ENCODE data around the gene ESYT1. TPM values are rescaled to one million over a fixed set of nuclear protein-coding genes. Genes with fewer than 3 reads are reported as not detected.

ESYT1 gene
- total RNA-seq, 1 experiment from 2014 or later, result 173 TPM

DNA sequence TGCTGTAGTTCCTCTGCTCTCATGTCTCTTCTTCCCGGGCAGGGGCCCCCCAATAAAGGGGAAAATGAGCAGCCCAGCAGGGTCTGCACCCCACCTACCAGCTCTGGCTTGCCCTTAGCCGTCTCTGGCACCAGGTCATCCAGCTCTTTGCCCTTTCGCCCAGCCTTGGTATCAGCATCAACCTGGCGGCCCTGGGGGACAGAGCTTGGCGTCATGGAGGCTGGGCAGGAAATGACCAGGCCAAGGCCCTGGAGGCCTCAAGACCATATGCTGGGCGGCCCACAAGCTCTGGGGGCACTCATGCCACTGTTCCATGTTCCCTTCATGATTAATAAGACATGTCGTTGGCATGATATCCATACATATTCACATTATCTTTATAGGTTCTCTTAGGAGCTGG, 44.8 kb downstream of the ESYT1 start:
- DNase-seq (ENCODE audit: low read depth), result no peak

DNA sequence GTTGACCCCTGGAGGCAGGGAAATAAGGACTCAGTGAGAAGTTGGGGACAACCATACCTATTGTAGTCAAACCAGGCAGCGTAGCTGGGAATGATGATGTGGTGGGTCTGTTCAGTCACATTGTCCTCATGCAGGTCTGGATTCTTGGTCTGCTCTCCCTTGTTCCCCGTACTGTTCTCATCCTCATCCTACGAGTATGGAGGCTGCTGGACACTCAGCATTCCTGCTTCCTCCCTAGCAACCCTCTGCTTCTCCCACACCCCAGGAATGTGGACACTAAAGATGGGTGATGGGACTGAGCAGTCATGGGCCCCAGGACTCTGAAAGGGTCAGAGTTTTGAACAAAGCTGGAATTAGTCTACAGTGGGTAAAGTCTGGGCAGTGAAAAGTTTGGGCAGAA, 50.3 kb downstream of the ESYT1 start:
- DNase-seq (ENCODE audit: low read depth), result no peak

DNA sequence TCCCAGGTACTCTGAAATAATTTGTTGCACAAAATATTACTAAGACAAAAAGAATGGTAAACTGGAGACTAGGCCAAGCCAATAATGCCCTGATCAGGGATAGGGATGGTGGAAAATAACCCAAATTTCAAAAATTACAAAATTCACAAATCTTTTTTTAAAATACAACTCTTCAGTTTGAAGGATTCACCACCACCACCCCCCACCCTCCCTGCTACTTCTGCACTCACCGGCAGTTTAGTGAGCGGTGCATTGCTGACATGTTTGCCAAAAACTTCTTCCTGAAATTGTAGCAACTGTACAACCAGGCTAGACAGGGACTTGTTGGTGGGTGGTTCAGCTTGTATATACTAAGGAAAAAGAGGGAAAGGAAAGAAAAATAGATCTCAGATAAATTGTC, 58.9 kb downstream of the ESYT1 start:
- DNase-seq (ENCODE audit: low read depth), result no peak

DNA sequence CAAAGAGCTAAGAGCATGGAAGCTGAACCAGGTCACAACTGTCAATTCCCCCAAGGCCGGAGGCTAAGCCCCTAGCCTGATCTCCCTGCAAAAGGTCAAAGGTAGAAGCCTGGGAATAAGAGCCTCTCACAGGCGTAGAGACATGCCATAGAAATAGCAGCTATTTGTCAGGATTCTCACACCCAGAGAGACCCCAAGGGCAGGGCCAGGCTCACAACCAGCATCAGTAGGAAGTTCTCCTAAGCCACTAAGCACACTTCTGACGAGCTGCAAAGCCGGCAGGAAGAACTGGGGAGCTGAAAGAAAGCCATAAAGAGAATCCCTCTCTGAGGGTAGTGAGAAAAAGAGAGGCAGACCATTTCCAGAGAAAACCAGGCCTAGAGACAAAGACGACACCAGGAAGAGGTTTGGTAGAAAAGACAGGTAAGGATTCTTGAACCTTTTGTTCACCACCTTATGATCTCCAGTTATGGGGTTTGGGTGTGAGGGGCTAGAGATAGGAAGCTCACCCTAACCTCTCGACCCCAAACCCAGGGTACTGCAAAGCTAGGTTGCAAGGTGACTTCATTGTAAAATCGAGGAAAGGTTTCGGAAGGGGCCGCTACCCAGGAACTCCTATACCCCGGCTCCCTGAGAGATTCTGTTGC, 60.2 kb downstream of the ESYT1 start:
- no peak for DNase-seq (ENCODE audit: low read depth)

DNA sequence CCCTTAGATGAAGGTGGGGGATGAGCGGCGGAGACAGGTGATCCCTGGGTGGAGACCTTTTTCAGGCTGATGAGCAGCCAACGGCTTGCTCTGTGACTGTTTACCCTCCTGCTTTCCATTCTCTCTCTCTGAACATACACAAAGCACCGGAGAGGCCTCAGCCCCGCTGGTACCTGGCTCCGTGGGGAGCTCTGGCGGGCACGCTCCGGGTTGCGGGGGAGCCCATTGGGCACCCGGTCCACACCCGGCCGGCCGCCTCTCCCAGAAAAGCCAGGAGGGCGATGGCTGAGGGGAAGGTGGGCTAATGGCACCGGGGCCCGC, 60.7 kb downstream of the ESYT1 start:
- no peak for DNase-seq (ENCODE audit: low read depth)

DNA sequence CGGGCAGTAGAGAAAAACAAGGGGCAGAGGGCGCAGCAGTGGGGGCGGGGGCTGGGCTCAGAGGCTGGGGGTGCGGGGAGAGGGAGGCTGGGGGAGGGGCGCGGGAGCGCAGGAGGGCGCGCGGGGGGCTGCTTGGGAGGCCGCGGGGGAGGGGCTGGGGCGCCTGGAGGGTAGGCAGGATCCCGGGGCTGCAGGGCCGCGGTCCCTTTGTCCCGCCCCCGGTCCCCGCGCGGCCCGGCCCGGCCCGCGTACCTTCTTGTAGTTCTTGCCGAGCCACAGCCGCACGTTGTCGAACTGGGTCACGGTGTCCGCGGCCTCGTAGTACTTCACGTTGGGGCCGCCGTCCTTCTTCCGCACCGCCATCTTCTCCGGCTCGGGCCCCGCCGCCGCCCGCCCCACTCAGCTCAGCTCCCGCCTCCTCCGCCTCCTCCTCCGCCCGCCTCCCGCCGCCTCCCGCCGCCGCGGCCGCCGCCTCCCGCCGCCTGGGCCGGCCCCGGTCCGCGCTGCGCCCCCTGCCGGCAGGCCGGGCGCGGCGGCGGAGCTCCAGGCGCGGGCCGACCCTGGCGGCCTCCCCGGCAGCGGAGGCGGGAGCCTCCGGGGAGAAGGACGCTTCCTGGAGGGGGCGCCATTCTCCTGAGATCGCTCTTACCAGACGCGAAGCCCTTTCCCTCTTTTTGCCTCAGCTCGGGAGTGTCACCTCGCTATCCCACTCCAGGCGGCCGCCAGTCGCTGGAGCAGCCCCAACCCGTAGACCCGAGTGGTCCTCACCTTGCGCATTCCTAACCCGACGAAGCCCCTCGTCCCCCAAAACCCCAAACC, 61.2 kb downstream of the ESYT1 start, which contains the start of gene SMARCC2:
Gene SMARCC2, minus strand, starts transcription at position 385 of the 819 bp plus-strand sequence. Its CDS starts 22 bp downstream, at position 363.
- peak; percentile 77 for DNase-seq (ENCODE audit: low read depth)

DNA sequence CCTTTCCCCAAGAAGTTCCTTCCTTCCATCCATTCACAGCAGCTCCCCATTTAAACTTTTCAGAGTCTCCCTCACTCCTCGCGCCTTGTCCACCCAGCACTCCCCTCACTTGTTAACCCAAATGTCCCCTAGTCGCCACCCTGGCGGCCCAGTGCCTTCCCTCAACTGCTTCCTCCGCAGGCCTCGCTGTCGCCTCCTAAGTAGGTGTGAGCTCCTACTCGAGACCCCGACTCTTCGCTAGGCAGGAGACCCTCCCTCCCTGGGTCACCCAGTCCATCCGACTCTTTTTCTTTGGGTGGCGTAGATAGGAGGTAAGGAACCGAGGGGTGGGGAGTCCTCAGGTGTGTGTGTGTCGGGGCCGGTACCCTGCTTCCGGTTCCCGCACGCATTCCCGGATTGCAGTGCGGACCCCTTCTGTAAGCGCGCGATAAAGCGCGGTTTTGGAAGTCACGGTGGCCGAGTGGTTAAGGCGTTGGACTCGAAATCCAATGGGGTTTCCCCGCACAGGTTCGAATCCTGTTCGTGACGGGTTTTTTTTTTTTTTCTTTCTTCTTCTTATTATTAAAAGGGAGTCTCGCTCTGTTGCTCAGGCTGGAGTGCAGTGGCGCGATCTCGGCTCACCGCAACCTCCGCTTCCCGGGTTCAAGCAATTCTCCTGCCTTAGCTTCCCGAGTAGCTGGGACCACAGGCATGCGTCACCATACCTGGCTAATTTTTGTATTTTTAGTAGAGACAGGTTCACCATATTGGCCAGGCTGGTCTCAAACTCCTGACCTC, 62.0 kb downstream of the ESYT1 start:
- DNase-seq (ENCODE audit: low read depth), result peak; percentile 86

DNA sequence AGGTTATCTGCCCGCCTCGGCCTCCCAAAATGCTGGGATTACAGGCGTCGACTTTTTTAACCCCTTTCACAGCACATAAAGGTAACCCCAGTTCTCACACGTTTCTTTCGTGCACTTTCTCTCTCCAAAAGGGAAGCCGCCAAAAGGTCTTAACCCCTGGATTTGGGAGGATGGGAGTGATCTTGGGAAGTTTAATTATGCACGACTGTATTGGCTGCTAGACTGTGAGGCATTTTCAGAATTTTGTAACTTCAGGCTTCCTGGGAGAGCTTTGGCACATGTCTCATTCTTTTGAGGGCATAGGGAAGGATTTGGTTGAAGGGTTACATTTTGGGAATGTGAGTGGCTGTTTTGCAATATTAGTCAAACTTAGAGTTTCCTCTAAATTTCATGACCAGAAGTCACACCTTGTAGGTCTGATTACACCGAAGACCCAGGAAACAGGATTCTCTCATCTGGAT, 62.7 kb downstream of the ESYT1 start:
- no peak for DNase-seq (ENCODE audit: low read depth)

DNA sequence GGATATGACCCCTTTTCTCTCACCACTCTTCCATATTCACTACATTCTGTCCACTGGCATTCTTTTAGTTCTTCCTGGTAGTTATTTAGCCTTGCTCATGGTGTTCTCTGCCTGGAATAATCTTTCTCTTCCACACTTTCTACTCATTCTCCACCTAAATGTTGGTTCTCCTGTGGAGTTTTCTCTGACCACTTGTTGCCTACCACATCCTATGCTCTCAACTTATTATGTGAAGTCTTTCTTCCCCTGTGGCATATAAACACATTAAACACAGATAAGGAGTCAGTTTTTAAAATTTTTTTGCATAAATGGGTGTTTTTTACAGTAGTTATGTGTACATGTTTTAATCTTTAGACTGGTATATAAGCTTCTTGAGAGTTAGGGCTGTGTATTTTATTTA, 64.5 kb downstream of the ESYT1 start:
- no peak for DNase-seq (ENCODE audit: low read depth)

DNA sequence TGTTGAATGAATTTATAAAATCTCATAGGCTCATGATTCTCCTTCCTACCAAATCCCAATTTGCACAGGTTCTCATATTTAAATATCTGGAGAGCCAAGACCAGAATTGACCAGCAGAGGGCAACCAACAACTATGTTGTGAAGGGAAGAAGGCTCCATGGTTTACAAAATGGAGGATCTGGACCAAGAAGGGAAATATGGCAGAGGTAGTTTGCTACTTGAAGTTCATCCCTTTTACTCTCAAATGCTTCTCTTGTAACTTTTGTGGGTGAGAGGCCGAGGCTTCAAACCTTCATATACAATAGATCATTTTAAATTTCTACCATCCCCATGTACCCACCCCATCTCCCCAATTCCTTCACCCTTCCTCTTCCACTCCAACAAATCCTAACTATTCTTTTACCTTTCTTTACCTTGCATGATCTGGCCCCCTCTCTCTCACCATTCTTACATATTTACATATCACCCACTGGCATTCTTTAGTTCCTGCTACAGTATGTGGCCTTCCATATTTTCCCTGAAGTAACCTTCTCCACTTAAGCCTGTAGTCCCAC, 65.0 kb downstream of the ESYT1 start:
- DNase-seq (ENCODE audit: low read depth), result peak; percentile 83

Other genes with a start within 250 kb of the ESYT1 start
- 39.5 and 54.8 TPM in 2 replicates for gene PYM1, start 200.4 kb upstream of the ESYT1 start, total RNA-seq (2014; rRNA removed)
- gene DGKA, start 197.1 kb upstream of the ESYT1 start, total RNA-seq (2014; rRNA removed), result 56.0 and 71.4 TPM in 2 replicates
- gene PMEL, start 162.2 kb upstream of the ESYT1 start, total RNA-seq (2014; rRNA removed), result 0.32 and 0.52 TPM in 2 replicates
- gene CDK2, start 161.4 kb upstream of the ESYT1 start, total RNA-seq (2014; rRNA removed), result 64.4 and 66.5 TPM in 2 replicates
- gene RAB5B, start 154.2 kb upstream of the ESYT1 start, total RNA-seq (2014; rRNA removed), result 46.7 and 60.3 TPM in 2 replicates
- 16.1 and 21.8 TPM in 2 replicates for gene SUOX, start 131.0 kb upstream of the ESYT1 start, total RNA-seq (2014; rRNA removed)
- 2.2 and 3.4 TPM in 2 replicates for gene IKZF4, start 107.2 kb upstream of the ESYT1 start, total RNA-seq (2014; rRNA removed)
- 414 and 1,103 TPM in 2 replicates for gene RPS26, start 86.3 kb upstream of the ESYT1 start, total RNA-seq (2014; rRNA removed)
- gene ERBB3, start 48.1 kb upstream of the ESYT1 start, total RNA-seq (2014; rRNA removed), result 1.7 TPM in 1 of 2 replicates, not detected in the other
- gene PA2G4, start 23.7 kb upstream of the ESYT1 start, total RNA-seq (2014; rRNA removed), result 247 and 307 TPM in 2 replicates
- gene RPL41, start 11.6 kb upstream of the ESYT1 start, total RNA-seq (2014; rRNA removed), result 1,853 and 1,922 TPM in 2 replicates
- gene ZC3H10, start 10.0 kb upstream of the ESYT1 start, total RNA-seq (2014; rRNA removed), result 3.6 and 3.8 TPM in 2 replicates
- 130 and 136 TPM in 2 replicates for gene MYL6B, start 24.3 kb downstream of the ESYT1 start, total RNA-seq (2014; rRNA removed)
- 1,787 and 1,859 TPM in 2 replicates for gene MYL6, start 30.1 kb downstream of the ESYT1 start, total RNA-seq (2014; rRNA removed)
- 41.6 and 60.4 TPM in 2 replicates for gene SMARCC2, start 61.2 kb downstream of the ESYT1 start, total RNA-seq (2014; rRNA removed)
- 50.3 and 52.8 TPM in 2 replicates for gene RNF41, start 93.7 kb downstream of the ESYT1 start, total RNA-seq (2014; rRNA removed)
- 47.1 and 57.1 TPM in 2 replicates for gene NABP2, start 96.1 kb downstream of the ESYT1 start, total RNA-seq (2014; rRNA removed)
- not detected in 2 replicates for gene SLC39A5, start 101.8 kb downstream of the ESYT1 start, total RNA-seq (2014; rRNA removed)
- gene ANKRD52, start 130.1 kb downstream of the ESYT1 start, total RNA-seq (2014; rRNA removed), result 32.6 and 36.9 TPM in 2 replicates
- gene COQ10A, start 138.7 kb downstream of the ESYT1 start, total RNA-seq (2014; rRNA removed), result 16.5 and 20.8 TPM in 2 replicates
- 156 and 159 TPM in 2 replicates for gene CS, start 172.1 kb downstream of the ESYT1 start, total RNA-seq (2014; rRNA removed)
- gene CNPY2, start 187.7 kb downstream of the ESYT1 start, total RNA-seq (2014; rRNA removed), result 96.3 and 118 TPM in 2 replicates
- 17.3 and 29.0 TPM in 2 replicates for gene PAN2, start 205.7 kb downstream of the ESYT1 start, total RNA-seq (2014; rRNA removed)
- 0.29 TPM in 1 of 2 replicates, not detected in the other for gene IL23A, start 210.6 kb downstream of the ESYT1 start, total RNA-seq (2014; rRNA removed)
- 111 and 187 TPM in 2 replicates for gene STAT2, start 231.8 kb downstream of the ESYT1 start, total RNA-seq (2014; rRNA removed)
- gene APOF, start 234.6 kb downstream of the ESYT1 start, total RNA-seq (2014; rRNA removed), result not detected in 2 replicates